SKM-1 (cell line): ENCODE data around the gene GALK2.

Experiments
- DNase-seq: peaks from one replicate; lab custom pipeline; 2025; ENCODE audit not compliant: unreplicated experiment; lab: John Stamatoyannopoulos, UW

Gene GALK2

DNA sequence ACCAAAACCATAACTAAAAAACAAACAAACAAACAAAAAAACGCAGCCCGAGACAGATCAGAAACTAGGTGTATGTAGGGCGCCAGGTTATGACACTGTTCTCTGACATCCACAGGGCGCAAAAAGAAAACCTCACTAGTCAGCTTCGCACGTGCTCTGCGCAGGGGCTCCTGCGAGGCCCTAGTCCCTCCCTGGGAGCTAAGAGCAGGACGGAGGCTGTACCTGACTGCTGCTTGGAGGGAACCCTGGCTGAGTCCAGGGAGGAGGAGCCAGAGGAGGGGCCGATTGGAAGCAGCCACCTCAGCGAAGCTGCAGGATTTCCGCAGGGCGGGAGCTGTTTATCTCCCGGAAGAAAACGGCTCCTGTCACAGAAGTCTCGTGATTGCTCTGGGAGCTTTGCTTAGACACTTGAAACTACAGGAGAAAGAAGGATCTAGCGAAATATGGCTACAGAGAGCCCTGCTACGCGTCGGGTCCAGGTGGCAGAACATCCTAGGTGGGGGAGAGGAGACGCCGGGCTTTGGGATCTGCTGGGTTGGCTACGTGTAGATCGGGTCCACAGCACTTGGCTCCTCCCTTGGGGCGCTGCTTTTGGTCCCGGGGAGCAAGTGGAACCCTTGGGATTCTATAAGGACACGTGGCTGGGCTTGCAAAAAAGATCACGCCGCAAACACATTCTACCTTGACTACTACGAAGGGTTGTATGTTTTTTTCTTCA, at the start of gene GALK2:
Gene GALK2, plus strand, starts transcription at position 368 of the 718 bp plus-strand sequence. Its CDS starts 76 bp downstream, at position 444.
- peak; percentile 80 for DNase-seq

DNA sequence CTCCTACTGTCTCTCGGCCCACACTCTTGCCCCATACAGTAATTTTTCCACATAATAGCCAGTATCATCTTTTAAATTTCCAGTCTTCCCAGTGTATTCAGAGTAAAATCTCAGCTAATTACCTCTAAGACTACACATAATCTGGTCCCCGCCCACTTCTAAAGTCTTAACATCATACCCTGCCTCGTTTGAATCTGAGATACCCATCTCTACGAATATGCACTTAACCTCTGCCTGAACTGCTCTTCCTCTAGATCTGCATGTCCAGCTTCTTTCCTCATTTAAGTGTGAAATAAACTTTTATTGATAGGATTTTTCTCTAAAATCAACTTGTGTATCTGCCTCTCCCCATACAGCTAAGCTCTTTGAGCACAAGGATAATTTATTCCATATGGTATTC, 49.2 kb upstream of the GALK2 start:
- DNase-seq, result no peak

DNA sequence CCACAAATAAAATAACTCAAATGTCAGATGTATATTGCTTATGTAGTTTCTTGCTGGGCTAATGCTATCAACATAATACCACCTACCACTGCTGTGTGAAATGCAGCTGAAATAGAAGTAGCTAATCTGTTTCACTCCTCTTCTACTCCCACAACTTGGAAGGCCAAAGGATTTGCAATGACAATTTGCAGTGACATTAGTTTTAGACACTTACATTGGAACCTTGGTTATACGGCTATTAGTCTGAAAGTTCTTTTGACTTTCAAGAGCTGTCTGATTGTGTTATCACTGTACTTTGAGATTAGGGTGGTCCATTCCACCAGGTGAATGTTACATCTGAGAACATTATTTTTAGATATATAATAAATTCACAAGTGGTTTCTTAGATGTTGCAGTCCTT, 48.1 kb upstream of the GALK2 start:
- no peak for DNase-seq

DNA sequence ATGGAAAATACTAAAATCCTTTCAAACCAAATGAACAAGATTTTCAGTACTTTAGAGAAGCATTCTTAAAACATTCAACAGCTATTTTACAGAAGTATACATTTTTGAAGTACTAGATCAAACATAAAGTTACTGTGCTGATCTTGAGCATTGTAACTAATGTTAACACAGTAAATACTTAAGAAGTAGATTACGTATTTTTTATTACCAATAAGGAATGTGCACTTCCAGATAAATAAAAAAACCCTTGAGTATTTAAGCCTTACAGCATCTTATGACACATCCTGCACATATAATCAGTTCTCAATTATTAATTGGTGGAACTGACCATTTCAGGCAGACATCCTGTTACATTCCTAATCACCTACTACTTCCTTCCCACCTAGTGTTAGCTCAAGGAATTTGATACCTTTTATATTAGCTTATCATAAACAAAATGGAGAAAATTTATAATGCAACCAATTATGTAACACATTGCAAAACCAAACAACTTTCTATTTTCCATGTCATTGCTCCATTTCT, 47.4 kb upstream of the GALK2 start:
- DNase-seq, result no peak

DNA sequence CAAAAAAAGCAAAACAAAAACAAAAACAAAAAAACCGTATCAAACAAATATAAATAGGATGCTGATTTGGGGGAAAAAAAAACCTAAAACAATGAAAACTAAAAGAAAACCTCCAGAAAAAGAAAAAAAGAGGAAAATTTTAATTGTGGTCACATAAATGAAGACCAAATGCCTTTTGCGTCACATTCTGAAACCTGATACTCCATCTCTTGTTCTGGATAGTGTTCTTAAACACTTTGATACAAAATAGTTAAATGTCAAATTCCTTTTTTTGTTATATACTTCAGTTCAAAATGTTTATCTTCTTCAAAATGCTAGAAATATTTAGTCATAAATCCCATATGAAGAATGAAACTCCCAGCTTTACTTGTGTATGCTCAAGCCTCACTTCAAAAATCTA, 45.7 kb upstream of the GALK2 start:
- DNase-seq, result no peak

DNA sequence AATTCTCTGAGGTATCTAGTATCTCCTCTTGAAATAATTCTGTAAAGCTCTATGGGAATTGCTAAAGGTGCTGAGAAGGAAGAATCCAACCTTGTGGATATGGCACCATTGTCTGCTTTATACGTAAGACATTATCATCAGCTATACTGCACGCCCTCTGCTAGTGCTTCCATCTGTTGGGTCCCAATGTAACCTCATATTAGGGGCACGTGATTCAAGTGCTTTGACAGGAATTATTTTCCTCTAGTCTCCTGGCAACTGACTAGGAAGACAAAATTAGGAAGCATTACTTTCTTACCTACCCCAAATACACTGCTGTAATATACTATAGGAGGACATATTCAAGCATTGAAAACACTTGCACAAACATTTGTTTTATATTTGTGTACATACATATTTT, 38.6 kb upstream of the GALK2 start:
- DNase-seq, result no peak

DNA sequence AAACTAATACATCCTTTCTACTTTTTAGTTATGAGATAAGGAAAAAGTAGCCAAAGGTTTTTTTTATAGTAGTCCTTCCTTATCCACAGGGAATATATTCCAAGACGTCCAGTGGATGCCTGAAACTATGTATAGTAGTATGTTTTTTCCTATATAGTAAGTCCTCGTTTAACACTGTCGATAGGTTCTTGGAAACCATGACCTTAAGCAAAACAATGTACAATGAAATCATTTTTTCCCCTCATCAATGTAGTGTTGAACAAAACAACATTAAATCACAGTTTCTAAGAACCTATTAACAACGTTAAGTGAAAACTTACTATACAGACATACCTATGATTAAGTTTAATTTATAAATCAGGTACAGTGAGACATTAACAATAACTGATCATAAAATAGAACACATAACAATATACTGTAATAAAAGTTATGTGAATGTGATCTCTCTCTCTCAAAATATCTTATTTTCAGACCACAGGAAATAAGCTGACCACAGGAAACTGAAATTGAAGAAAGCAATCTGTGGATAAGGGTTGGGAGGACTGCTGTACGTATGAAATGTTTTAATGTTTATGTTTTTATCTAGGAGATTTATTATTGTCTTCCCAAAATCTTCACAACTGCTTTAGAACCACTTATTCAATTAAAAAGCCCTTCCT, 35.2 kb upstream of the GALK2 start:
- DNase-seq, result no peak

DNA sequence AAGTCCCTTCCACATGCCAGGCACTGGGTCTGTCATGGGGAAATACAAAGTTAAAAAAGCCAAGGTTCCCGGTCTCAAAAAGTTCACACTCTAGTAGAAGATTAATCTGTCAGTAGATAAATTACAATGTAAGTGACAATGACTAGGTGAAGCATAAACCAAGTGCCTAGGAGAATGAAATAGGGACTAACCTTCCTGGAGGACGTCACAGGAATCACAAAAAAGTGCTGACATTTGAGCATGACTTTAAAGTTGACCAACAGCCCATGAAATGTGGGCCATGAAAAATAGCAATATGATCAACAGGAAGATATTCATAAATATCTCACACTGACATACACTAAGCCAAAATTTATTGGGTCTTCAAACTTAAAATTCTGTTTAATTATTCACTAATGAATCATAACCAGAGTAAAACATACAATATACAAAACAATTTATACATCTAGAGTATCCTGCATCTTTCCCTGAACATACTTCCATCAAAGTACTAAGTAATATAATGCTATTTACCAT, 34.6 kb upstream of the GALK2 start:
- no peak for DNase-seq

DNA sequence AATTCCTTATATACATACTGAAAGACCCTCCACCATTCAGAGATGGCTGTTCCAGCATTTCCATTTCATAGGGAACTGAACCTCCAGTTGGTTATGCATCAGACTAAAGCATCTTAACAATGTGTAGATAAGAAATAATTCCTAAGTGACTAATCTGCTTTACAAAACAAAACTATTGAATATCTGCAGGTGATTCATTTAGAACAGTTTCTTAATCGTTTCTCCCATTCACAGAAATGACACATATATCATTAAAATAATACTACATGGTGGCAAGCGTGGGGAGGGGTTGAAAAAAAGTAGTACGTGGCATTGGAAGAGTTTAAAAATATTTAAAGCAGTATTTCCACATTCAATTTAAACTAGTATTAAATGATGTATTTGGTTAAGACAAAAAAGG, 34.1 kb upstream of the GALK2 start:
- DNase-seq, result no peak

DNA sequence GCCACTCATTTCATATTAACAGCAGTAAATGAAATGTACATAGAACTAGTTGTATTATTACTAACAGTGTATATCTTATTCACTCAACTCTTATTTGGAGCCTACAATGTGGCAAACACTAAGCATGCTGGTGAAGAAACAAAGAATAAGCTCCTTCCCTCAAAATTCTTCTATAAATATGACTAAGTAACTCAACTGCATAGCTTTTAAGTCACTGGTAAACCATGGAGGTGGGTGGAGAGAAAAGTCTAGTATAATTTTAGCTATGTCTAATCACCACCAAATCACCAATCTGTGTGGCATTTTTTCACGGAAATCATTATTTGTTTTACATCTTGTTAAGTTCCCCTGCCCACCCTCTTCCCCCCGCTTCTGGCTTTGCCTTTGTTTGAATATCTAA, 32.2 kb upstream of the GALK2 start:
- DNase-seq, result no peak

DNA sequence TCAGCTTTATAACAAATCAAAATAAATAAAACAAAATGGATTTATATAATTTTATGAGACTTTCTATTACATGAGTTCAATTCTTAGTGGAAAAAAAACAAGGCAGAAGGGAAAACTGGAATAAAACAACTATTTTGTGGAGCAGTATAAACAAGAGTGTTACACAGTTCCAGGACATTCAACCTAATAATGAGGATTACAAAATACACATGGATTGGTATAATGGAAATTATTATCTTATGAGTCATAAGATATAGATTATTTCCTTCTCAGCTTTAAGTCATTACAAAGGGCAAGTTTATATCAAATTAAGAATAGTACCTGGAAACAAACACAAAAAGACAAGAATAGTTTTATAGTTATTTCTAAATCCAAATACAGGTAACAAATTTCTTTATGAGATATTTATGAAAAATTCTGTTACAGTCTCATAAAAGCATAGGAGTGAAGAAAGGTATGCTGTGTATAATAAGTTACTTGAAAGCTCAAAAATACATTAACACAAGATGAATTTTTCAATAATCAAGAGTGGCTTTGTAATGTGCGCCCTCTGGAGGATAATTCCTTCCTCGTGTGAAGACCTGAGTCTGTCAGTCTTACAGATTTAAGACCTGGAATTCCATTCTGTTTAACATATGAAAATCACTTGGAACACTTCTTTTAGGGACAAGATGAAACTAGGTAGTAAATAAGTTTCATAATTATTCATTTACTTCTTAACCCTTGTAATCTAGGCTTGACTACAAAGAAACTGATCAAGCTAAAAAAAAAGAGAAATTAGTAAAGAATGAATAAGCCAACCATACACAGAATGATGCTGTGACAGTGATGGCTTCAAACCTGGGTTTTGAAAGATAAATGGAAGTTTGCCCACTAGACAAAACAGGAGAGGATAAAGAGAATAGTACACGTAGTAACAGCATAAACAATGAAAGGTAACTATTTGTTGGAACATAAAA, 24.1 kb upstream of the GALK2 start:
- no peak for DNase-seq

DNA sequence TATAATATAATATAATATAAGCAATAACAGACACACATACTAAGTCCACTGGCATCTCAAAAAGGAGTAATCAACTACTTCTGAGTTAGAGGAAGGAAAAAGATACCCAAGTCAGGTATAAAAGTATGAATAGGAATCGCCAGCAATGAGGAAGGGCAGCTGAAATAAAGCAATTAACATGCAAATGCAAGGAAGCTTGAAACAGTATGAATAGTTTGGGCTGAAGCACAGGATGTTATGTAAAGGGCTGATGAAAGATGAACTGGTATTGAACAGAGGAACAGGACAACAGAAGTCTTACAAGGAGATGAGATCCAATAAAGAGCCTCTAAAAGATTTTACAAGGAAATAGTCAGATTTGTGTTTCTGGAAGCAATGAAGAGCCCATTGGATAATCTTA, 21.7 kb upstream of the GALK2 start:
- no peak for DNase-seq

DNA sequence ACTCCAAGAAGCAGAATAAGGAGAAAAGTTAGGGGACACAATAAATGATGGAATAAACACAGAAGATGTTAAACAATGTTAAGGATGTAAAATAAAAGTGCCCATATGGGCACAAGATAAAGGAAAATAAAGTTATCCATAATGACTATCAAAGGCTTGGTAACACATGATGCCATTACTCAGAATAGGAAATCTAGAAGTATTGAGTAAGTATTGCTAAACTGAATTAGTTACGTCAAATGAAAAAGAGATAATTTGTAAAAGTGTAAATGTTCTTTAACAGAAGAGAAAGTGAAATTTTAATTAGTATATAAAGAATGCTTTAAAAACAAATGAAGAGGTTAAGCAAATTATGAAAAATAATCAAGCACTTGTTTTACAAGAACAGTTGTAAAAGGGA, 21.3 kb upstream of the GALK2 start:
- no peak for DNase-seq

DNA sequence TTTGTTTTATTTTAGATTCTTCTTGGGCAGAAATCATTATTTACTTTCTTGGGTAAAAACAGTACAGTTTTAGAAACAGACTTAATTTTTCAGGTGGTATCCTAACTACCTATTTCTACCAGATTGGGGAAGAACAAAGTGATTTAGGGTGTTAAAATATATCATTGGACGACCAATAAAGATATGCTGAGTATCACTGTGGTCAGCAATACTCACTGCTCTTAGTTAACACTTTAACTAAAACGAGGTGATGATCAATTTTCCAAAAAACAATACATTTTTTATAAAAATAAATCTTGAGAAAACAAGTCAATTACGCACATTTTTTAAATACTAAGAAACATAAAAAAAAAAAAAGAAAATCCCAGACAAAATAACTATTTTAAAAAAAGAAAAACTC, 18.2 kb upstream of the GALK2 start:
- DNase-seq, result no peak

DNA sequence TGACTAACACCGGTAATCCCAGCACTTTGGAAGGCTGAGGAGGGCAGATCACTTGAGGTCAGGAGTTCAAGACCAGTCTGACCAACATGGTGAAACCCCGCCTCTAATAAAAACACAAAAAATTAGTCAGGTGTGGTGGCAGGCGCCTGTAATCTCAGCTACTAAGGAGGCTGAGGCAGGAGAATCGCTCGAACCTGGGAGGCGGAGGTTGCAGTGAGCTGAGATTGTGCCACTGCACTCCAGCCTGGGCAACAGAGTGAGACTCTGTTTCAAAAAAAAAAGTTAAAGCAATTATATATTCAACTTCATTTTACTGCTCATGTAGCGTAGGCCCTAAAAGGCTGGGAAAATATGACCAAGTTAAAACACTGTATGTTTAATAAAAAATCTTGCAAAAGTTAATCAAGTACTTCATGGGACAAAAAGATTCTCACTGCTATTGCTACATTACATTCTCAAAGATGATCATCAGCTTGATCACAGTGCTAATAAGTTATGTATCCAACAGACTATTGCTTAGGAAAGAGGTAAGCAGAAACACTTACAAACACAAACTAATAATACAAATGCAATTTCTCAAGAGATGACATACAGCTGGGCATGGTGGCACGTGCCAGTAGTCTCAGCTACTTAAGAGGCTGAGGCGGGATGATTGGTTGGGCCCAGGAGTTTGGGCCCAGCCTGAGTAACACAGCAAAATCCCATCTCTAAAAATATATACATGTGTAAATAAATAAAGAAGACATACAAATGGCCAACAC, 17.3 kb upstream of the GALK2 start:
- DNase-seq, result no peak

DNA sequence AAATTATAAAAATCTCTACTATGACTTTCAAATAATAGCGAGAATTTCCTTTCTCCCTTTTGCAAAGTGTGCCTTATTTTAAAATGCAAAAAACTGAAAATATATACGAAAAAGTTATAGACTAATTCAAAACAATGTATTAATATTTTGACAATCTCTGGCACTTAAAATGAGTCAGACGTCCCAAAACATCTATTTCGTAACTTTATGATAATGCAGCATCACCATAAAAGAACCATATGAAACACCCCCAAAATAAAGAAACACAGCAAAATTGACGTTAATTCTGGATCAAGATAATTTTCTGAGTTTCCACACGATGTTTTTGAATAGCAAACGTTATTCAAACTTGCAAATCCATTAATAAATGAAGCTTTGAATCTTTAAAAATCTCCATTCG, 15.7 kb upstream of the GALK2 start:
- no peak for DNase-seq

DNA sequence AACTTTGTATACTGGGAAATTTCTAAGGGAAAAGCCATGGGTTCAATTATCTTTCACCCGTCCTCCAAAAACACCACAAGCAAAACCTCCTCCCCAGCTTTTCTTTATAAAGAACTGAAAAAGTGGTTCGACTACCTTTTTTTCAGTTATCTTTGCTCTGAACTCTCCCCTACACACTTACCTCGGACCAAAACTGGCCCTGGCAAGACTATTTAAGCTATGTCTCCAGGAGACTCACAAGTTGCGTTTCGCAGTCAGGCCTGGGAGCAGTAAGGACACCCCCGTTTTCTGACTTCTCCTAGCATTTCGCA, 15.3 kb upstream of the GALK2 start:
- no peak for DNase-seq

DNA sequence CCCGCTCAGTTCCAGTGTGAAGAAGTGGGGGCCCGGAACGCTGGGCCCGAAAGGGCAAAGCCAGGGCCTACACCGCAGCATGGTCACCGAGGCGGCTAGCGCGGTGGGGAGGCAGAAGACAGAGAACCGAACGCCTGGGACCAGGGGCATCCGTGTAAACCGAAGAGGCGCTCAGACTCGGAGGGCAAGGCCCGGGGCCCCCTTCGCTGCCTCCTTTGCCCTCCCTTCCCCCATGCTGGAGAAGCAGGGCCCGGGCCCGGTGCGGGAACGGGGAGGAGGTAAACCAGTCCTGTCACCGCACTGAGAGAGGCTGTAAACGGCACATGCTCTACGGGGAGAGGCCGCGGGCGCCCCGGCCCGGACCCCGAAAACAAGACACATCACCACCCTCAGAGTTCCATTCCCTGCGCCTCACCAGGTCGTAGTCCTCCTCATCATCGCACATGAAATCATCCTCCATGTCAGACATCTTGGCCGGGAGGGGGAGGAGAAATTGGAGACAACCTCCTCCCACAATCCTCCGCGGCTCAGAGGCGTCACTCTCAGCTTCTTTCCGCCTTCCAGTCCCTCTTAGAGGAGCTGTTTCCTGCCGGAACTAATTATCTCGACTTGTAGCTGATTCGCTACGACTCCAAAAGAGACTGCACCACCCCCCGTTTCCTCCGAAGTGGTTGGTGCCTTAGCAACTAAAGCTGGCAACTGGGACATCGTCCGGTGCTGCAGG, 14.8 kb upstream of the GALK2 start, which contains the start of gene COPS2:
Gene COPS2, minus strand, starts transcription at position 490 of the 724 bp plus-strand sequence. Its CDS starts 21 bp downstream, at position 469.
- DNase-seq, result peak; percentile 98

DNA sequence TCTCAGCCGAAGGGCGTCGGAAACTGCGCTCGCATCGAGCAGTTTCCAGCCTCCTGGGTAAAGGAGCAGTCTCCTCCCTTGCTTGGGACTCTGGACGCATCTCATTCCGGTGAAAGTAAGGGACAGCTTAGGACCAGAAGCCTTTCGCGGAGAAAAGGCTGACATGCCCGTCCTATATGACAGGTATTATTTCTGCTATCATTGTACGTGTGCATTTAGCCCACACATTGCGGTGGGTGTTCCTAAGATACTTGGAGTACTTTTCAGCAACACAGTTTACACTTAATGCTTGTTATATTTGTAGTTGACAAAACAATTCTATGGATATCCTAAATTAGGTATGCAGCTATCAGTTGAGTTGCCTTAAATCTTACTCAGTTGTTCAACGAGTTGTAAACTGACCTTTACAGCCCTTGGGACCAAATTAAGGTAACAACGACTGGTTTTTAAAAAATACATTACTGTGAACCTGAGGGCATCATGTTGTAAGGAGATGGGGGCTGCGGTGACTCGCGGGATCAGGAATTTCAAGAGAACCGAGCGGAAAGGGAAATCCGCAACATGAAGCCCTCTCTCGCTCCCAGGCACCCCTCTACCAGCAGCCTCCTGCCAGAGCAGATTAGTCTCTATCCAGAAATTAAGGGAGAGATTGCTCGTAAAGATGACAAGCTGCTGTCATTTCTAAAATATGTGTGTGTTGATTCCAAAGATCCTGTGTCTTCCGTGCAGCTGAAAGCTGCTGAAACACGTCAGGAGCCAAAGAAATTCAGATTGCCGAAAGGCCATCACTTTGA, 14.0 kb upstream of the GALK2 start:
- DNase-seq, result no peak
